Activated T-cell treated with anti-CD3 and anti-CD28 coated beads, Interleukin-2, amount 50 U/mL, for 24 hours (primary cell): ENCODE measurements around the gene SPINK4.
A peak's percentile ranks its signal among the peaks of the same experiment; 100 is the strongest.

Experiments
- DNase-seq: peaks from one replicate; pipeline ENCODE4 v3.0.0-alpha.2; 2020
- H3K27ac Mint-ChIP-seq: 2 replicates; pipeline ENCODE4 v1.8.0; 2020; ENCODE audit warnings: mild to moderate bottlenecking, mixed read lengths
- H3K27me3 Mint-ChIP-seq: 2 replicates; pipeline ENCODE4 v1.8.0; 2020; ENCODE audit warnings: mixed read lengths
- H3K36me3 Mint-ChIP-seq: 2 replicates; pipeline ENCODE4 v1.8.0; 2020; ENCODE audit warnings: low read depth, mixed read lengths
- H3K4me1 Mint-ChIP-seq: 2 replicates; pipeline ENCODE4 v1.8.0; 2020; ENCODE audit warnings: low read depth, mixed read lengths
- H3K4me3 Mint-ChIP-seq: 2 replicates; pipeline ENCODE4 v1.8.0; 2020; ENCODE audit warnings: mild to moderate bottlenecking, moderate library complexity, mixed read lengths
- H3K9me3 Mint-ChIP-seq: 2 replicates; pipeline ENCODE4 v1.8.0; 2020; ENCODE audit warnings: mixed read lengths

Gene SPINK4

DNA sequence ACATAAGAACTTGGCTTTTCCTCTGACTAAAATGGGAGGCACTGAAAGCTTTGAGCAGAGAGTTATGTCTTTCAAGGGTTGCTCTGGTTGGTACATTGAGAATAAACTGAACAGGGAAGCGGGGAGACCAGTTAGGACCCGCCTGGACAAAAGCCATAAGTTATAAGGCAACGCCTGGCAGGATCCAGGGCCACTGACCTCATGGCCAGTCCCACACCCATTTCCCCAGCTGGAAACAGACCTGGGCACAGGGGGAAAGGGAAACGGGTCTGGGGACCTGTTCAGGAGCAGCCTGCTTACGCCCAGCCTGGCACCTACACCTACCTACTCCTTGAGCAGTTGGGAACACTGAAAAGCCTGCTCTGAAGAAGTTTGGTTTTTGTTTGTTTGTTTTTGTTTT, 1.3 kb downstream of the SPINK4 start:
- H3K27ac Mint-ChIP-seq = no peak overlapping the region

DNA sequence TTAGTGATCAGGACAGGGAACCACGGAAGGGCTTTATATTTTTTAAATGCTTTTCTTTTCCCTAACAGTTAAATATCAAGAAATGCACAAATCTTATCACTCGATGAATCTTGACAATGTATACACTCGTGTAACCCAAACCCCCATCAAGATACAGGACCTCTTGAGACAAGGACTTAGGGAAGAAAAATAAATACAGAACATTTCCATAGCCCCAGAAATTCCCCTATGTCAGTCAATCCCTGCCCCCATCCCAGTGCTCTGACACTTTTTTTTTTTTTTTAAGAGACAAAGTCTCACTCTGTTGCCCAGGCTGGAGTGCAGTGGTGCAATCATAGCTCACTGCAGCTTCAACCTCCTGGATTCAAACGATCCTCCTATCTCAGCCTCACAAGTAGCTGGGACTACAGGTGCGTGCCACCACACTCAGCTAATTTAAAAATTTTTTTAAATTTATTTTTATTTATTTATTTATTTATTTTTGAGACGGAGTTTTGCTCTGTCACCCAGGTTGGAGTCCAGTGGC, 2.7 kb downstream of the SPINK4 start:
- Mint-ChIP-seq H3K36me3 (peaks cover 13% of the 10 kb centered on the region), H3K27me3 (no peaks in the 10 kb centered on the region), H3K9me3 (no peaks in the 10 kb centered on the region), H3K27ac (no peak overlapping the region), H3K4me1 (no peaks in the 10 kb centered on the region), H3K4me3 (no peak overlapping the region)
- DNase-seq = no peak

More for the DNA sequence above, 1.3 kb downstream of the SPINK4 start:
- Mint-ChIP-seq H3K4me3 (no peak overlapping the region), H3K9me3 (no peaks in the 10 kb centered on the region), H3K4me1 (no peaks in the 10 kb centered on the region), H3K36me3 (peaks cover 3% of the 10 kb centered on the region), H3K27me3 (no peaks in the 10 kb centered on the region)
- DNase-seq = no peak

DNA sequence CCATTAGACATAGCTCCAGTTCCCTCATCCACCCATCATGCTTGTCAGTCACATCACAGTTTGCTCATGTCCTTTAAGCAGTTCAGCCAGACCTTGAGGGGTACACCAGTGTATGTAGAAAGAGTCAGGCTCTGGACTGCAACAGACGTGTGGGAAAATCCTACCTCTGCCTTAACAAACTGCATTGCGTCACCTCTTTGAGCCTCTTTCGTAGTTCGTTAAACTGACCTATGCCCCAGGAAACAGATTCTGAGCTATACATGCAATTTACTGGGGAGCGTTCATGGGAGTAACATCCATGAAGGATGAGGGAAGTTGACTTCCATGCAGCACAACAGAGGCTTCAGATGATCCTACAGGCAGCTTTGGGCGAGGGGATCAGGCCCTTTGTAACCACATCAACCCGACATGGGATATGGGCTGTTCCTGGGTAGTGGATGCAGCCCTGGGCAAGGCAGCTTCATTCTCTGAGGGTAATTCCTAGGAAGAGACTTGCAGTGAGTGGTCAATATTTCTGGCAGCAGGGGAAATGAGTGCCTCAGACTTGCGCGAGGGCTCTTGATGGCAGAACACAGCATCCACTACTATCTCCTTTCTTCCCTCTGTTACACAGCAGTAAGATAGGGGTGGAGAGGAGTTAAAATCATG, 4.3 kb downstream of the SPINK4 start:
- H3K9me3 Mint-ChIP-seq = no peaks in the 10 kb centered on the region
- no peak overlapping the region for H3K4me3 Mint-ChIP-seq
- peaks cover 23% of the 10 kb centered on the region for H3K36me3 Mint-ChIP-seq
- H3K4me1 Mint-ChIP-seq = no peaks in the 10 kb centered on the region
- H3K27ac Mint-ChIP-seq = no peak overlapping the region
- DNase-seq = no peak
- H3K27me3 Mint-ChIP-seq = no peaks in the 10 kb centered on the region

DNA sequence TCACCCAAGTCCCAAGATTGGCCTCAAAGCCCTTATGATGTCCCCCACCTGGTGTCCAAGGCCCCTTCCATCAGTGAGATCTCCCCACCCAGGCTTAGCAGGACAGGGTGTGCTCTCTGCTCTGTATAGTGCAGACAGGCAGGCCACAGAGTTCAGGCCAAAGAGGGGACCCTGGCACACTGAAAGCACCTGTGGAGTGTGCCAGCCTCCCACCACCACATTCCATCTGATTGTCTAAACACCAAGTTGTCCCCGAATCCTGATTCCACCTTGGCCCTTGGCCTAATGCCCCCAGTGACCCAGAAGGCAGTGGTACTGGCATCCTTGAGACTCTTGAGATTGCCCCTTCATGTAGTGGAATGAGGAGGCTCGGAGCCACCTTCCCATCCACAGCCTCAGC, 5.4 kb downstream of the SPINK4 start:
- Mint-ChIP-seq H3K27ac (no peak overlapping the region), H3K4me3 (no peak overlapping the region), H3K4me1 (no peaks in the 10 kb centered on the region), H3K27me3 (no peaks in the 10 kb centered on the region), H3K36me3 (peaks cover 34% of the 10 kb centered on the region), H3K9me3 (no peaks in the 10 kb centered on the region)
- no peak for DNase-seq

DNA sequence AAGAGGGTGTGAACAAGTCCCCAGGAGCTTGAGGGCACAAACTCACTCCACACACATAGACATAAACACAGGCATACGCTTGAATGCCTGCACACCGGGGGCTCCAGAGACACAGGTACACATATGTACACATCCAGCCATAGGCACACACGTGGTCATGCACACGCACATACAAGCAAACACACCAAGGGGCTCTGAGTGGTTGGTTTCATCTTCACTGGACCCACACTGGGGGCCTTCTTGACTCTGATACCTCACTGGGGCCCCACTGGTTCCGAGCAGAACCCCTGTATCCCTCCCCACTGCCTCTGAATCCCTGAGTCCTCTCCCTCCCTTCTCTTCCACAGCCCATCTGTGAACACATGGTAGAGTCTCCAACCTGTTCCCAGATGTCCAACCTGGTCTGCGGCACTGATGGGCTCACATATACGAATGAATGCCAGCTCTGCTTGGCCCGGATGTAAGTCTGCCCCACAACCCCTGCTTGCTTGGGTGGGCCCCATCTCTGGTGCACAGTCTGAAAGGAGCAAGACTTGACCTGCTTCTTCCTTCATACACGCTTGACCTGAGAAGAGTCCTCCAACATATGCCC, 6.4 kb downstream of the SPINK4 start:
- DNase-seq = no peak
- no peak overlapping the region for H3K27ac Mint-ChIP-seq
- no peaks in the 10 kb centered on the region for H3K4me1 Mint-ChIP-seq
- H3K36me3 Mint-ChIP-seq = peaks cover 44% of the 10 kb centered on the region
- H3K27me3 Mint-ChIP-seq = no peaks in the 10 kb centered on the region
- H3K9me3 Mint-ChIP-seq = no peaks in the 10 kb centered on the region
- H3K4me3 Mint-ChIP-seq = no peak overlapping the region

DNA sequence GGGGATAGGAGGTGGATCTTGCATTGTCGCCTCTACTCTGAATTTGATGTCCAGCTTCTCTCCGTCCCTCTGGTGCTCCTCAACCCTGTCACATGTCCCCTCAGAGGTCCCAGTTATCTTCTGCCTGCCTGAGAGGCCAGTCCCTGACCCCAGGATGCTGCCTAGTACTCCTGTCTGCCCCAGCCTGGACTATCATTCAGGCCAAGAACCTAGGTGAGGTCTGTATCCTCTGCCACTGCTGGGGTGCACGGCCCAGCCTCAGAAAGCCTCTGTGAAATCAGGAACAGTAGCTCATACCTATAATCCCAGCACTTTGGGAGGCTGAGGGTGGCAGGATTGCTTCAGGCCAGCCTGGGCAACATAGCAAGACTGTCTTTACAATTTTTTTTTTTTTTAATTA, 8.6 kb downstream of the SPINK4 start:
- H3K4me1 Mint-ChIP-seq = no peaks in the 10 kb centered on the region
- H3K27me3 Mint-ChIP-seq = no peaks in the 10 kb centered on the region
- H3K4me3 Mint-ChIP-seq = no peak overlapping the region
- H3K9me3 Mint-ChIP-seq = no peaks in the 10 kb centered on the region
- no peak for DNase-seq
- no peak overlapping the region for H3K27ac Mint-ChIP-seq
- H3K36me3 Mint-ChIP-seq = peaks cover 59% of the 10 kb centered on the region

DNA sequence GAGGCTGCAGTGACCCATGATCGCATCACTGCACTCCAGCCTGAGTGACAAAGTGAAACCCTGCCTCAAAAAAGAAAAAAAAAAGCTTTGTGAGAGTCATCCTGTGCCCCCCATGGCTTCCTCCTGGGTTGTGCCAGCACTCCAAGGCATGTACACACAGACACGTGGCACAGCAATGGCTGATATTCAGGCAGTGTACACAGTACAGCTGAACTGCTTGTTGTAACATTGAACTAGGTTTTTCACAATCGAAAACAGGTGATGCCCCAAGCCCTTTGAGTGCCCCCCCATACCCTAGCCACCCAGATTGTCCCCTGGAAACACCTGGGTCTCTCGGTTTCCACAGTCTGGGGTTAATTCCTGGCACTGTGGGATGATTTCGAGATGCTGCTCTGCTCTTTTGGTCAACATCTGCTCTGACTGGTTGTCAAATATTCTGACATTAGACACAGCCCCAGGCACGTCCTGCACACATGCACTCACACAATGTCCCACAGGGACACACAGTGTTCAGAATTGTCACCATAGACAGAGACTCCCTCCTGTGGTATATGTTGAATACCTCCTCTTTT, 9.2 kb downstream of the SPINK4 start:
- no peak overlapping the region for H3K4me3 Mint-ChIP-seq
- DNase-seq = no peak
- H3K36me3 Mint-ChIP-seq = peaks cover 64% of the 10 kb centered on the region
- no peaks in the 10 kb centered on the region for H3K4me1 Mint-ChIP-seq
- no peaks in the 10 kb centered on the region for H3K27me3 Mint-ChIP-seq
- H3K27ac Mint-ChIP-seq = no peak overlapping the region
- H3K9me3 Mint-ChIP-seq = no peaks in the 10 kb centered on the region

DNA sequence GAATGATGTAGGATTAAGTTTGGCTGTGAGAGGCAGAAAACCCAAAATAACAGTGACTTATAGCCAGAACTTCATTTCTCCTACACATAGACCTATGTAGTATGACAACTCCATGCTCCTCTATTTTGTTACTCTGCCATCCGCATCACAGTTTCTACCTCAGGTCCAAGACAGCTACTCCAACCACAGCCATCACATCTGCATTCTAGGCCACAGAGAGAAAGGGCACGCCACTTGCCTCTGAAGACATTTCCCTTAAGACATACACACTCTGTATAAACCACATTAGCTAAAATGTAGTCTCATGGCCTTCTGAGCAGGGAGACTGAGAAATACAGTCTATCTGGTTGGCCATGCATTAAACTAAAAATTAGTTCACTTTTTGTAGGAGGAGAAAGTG, 10.0 kb downstream of the SPINK4 start:
- Mint-ChIP-seq H3K4me3 (no peak overlapping the region), H3K27me3 (no peaks in the 10 kb centered on the region), H3K9me3 (no peaks in the 10 kb centered on the region), H3K4me1 (no peaks in the 10 kb centered on the region), H3K27ac (no peak overlapping the region), H3K36me3 (peaks cover 72% of the 10 kb centered on the region)
- DNase-seq = no peak

DNA sequence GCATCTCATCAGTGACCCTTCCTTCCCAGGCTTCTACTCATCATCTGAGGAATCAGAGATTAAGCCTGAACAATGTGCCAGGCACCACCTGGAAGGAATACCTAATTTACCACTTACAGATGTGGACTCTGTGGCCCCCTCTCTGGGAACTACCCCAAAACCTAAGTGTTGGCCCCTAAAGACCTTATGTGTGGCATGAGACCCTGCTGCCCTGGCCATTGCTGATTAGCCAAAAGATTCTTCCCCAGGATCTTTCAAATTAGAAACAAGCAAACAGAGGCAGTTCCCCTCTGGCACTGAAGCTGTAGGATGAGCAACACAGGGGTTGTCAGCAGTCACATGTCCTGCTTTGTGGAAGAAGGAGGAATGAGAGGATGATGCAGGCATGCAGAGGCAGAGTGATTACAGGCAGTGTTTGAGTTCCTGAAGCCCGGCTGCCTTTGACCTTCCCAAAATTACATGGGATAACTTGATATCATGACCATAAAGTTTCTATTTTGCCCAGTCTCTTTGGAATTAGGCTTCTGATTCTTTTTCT, 10.6 kb downstream of the SPINK4 start:
- H3K27ac Mint-ChIP-seq = peak overlapping the region; percentile 63
- DNase-seq = no peak
- H3K27me3 Mint-ChIP-seq = no peaks in the 10 kb centered on the region
- no peaks in the 10 kb centered on the region for H3K4me1 Mint-ChIP-seq
- H3K9me3 Mint-ChIP-seq = no peaks in the 10 kb centered on the region
- H3K4me3 Mint-ChIP-seq = no peak overlapping the region
- peaks cover 75% of the 10 kb centered on the region for H3K36me3 Mint-ChIP-seq

DNA sequence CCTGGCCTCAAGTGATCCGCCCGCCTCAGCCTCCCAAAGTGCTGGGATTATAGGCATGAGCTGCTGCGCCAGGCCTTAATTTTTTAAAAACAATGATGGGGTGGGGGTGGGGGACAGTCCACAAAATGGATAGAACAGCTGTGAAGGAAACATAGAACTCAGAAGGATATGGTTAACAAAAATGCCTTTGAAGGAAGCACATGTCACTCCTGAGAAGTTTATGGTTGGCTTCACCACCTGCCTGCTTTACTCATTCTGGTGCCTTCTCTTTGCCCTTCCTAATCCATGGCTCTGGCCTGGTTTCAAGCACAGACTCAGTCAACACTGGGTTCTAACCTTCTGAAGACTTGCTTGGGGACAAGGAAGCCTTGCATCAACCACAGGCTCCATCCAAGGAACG, 14.2 kb downstream of the SPINK4 start:
- H3K4me1 Mint-ChIP-seq = peaks cover 4% of the 10 kb centered on the region
- H3K27ac Mint-ChIP-seq = no peak overlapping the region
- no peak overlapping the region for H3K4me3 Mint-ChIP-seq
- DNase-seq = no peak
- H3K27me3 Mint-ChIP-seq = no peaks in the 10 kb centered on the region
- H3K9me3 Mint-ChIP-seq = no peaks in the 10 kb centered on the region
- peaks cover 90% of the 10 kb centered on the region for H3K36me3 Mint-ChIP-seq

DNA sequence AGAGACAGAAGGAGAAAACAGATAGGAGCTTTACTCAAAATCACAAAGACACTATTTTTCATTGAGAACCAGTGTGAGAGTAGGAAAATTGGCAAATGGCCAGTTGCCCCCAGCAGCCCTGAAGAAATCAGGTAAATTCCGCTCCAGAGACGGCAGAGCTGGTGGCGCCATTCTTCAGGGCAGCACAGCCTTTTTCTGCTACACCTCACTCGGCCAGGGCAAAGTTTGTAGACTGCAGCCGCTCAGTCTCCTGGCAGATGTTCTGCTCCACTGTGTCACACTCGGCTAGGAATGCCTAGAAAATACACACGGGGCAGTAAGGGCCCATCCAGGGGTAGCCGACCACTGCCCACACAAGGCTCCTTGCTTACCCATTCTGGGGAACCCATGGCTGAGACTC, 15.0 kb downstream of the SPINK4 start:
- Mint-ChIP-seq H3K9me3 (no peaks in the 10 kb centered on the region), H3K27me3 (no peaks in the 10 kb centered on the region), H3K36me3 (peaks cover 91% of the 10 kb centered on the region), H3K4me3 (no peak overlapping the region), H3K27ac (no peak overlapping the region), H3K4me1 (peaks cover 10% of the 10 kb centered on the region)
- no peak for DNase-seq

DNA sequence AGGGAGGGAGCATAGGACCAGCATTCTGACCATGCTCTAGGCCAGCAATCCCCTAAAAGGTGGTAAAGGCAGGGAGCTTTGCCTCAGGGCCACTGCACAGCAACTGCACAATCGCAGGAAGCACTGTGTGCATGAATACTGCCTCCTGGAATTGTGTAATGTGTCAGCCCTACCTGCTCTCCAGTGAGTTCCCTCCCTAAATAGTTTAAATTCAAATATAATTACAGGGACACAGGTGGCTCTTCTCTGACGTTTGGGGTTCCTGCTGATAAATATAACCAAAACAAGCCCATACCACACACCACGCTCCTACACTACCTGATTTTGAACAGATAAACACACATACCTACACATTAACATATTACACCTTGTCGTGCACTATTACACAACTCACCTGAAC, 15.5 kb downstream of the SPINK4 start:
- no peak for DNase-seq
- H3K27ac Mint-ChIP-seq = no peak overlapping the region
- peaks cover 14% of the 10 kb centered on the region for H3K4me1 Mint-ChIP-seq
- peaks cover 91% of the 10 kb centered on the region for H3K36me3 Mint-ChIP-seq
- no peak overlapping the region for H3K4me3 Mint-ChIP-seq
- no peaks in the 10 kb centered on the region for H3K27me3 Mint-ChIP-seq
- no peaks in the 10 kb centered on the region for H3K9me3 Mint-ChIP-seq

DNA sequence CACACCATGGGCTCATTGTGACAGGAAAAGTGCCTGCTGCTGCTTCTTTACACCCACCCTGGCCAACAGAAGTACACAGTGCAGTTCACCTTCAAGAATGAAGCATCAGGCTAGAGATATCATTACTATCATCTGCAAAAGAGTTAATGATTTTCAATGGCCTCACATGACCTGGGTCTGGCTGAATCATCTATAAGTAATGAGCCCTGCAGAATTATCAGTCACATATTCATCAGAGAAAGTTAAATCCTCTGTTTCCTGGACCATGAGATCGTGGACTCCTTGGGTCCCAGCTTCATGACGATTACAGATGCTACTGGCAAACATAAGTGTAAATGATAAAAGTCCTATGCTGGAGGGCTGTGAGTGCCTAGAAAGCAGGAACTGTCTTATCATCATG, 16.3 kb downstream of the SPINK4 start:
- H3K27me3 Mint-ChIP-seq = no peaks in the 10 kb centered on the region
- no peak overlapping the region for H3K27ac Mint-ChIP-seq
- H3K36me3 Mint-ChIP-seq = peaks cover 91% of the 10 kb centered on the region
- peaks cover 21% of the 10 kb centered on the region for H3K4me1 Mint-ChIP-seq
- H3K9me3 Mint-ChIP-seq = no peaks in the 10 kb centered on the region
- DNase-seq = no peak
- no peak overlapping the region for H3K4me3 Mint-ChIP-seq

DNA sequence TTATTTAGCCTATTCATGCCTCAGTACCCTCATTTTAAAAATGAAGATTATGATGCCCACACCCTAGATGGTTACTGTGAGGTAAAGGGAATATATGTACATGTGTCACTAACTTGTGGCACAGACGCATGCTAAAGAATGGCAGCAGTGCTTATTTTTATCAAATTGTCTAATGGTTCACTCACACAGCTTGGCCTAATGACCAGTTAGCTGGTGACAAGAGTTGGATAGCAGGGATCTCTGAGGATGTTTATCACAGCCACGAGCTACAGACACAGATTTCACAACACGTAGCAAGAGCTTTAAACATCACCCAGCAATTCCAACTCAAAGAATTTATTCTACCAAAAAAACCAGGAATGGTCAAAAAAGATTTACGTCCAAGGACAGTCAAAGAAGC, 17.3 kb downstream of the SPINK4 start:
- no peaks in the 10 kb centered on the region for H3K9me3 Mint-ChIP-seq
- DNase-seq = no peak
- no peaks in the 10 kb centered on the region for H3K27me3 Mint-ChIP-seq
- peaks cover 27% of the 10 kb centered on the region for H3K4me1 Mint-ChIP-seq
- peaks cover 96% of the 10 kb centered on the region for H3K36me3 Mint-ChIP-seq
- no peak overlapping the region for H3K27ac Mint-ChIP-seq
- no peak overlapping the region for H3K4me3 Mint-ChIP-seq

DNA sequence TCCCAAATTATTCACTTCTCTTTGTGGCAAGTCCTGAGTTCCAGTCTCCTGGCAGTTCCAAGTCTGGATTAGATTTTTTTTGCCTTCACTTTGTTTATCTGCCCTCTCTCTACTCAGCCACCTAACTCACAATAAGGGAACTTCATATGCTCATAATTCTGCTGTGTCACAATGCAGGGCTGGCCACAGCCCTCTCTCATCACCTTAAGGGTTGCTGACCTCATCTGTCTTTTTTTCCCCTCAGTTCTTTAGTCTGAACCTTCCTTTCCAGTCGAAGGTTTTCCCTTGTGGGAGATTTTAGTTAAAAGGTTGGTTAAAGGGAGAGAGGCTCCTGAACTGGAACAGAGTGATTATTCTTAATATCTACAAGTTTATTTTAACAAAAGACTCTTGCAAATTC, 20.4 kb downstream of the SPINK4 start:
- no peaks in the 10 kb centered on the region for H3K27me3 Mint-ChIP-seq
- no peaks in the 10 kb centered on the region for H3K9me3 Mint-ChIP-seq
- DNase-seq = no peak
- peaks cover 91% of the 10 kb centered on the region for H3K36me3 Mint-ChIP-seq
- H3K27ac Mint-ChIP-seq = peak overlapping the region; percentile 47
- peaks cover 41% of the 10 kb centered on the region for H3K4me1 Mint-ChIP-seq
- H3K4me3 Mint-ChIP-seq = no peak overlapping the region
